ENCODE data around the gene RNF14.
A peak's percentile ranks its signal among the peaks of the same experiment; 100 is the strongest.

- TF ChIP-seq, protein P1, sequence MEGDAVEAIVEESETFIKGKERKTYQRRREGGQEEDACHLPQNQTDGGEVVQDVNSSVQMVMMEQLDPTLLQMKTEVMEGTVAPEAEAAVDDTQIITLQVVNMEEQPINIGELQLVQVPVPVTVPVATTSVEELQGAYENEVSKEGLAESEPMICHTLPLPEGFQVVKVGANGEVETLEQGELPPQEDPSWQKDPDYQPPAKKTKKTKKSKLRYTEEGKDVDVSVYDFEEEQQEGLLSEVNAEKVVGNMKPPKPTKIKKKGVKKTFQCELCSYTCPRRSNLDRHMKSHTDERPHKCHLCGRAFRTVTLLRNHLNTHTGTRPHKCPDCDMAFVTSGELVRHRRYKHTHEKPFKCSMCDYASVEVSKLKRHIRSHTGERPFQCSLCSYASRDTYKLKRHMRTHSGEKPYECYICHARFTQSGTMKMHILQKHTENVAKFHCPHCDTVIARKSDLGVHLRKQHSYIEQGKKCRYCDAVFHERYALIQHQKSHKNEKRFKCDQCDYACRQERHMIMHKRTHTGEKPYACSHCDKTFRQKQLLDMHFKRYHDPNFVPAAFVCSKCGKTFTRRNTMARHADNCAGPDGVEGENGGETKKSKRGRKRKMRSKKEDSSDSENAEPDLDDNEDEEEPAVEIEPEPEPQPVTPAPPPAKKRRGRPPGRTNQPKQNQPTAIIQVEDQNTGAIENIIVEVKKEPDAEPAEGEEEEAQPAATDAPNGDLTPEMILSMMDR (IDR thresholded peaks at IDR 0.05), result peak; percentile 48
- TF ChIP-seq ZFX (IDR thresholded peaks at IDR 0.05; ENCODE audit: borderline replicate concordance), result no peak
Measured at GRCh38 chr5:142012186-142012785, 43.4 kb downstream of the RNF14 start.
